AG09319 (cell line): Measurements from ENCODE around the gene CP.

Experiments
- DNase-seq: peaks from one replicate; pipeline ENCODE4 v3.0.0-alpha.2; 2010; ENCODE audit warnings: low read depth; ENCODE audit errors: extremely low read depth
- CTCF ChIP-seq: IDR thresholded peaks from 2 replicates; pipeline ENCODE4 v1.5.1; 2011; ENCODE audit warnings: low read depth, mild to moderate bottlenecking, inconsistent platforms, low read length, moderate library complexity

Gene CP

GRCh38 chr3:149258298-149258697 is 36.7 kb upstream of the CP start:
- no peak for TF ChIP-seq CTCF
- DNase-seq = no peak

- no peak for TF ChIP-seq CTCF
- no peak for DNase-seq
These were observed 30.6 kb upstream of the CP start for GRCh38 chr3:149252272-149252671.

- DNase-seq = no peak
- TF ChIP-seq CTCF = no peak
These were observed 29.6 kb upstream of the CP start for GRCh38 chr3:149251186-149251585.

- no peak for TF ChIP-seq CTCF
- no peak for DNase-seq
These were observed 26.5 kb upstream of the CP start for GRCh38 chr3:149247929-149248691.

GRCh38 chr3:149247008-149247710 is 25.5 kb upstream of the CP start:
- TF ChIP-seq CTCF = no peak
- no peak for DNase-seq

GRCh38 chr3:149245738-149246451 is 24.3 kb upstream of the CP start:
- no peak for TF ChIP-seq CTCF
- DNase-seq = no peak

- TF ChIP-seq CTCF = no peak
- no peak for DNase-seq
These were observed 21.9 kb upstream of the CP start for GRCh38 chr3:149243540-149243939.
